GM19099 (cell line): ENCODE data around the gene RYR1.

Experiments
- POLR2A ChIP-seq: IDR thresholded peaks from 3 replicates; pipeline ENCODE4 v1.6.1; 2011; ENCODE audit warnings: low read depth; ENCODE audit not compliant: insufficient read length; ENCODE audit errors: extremely low read depth

The RYR1 gene

DNA sequence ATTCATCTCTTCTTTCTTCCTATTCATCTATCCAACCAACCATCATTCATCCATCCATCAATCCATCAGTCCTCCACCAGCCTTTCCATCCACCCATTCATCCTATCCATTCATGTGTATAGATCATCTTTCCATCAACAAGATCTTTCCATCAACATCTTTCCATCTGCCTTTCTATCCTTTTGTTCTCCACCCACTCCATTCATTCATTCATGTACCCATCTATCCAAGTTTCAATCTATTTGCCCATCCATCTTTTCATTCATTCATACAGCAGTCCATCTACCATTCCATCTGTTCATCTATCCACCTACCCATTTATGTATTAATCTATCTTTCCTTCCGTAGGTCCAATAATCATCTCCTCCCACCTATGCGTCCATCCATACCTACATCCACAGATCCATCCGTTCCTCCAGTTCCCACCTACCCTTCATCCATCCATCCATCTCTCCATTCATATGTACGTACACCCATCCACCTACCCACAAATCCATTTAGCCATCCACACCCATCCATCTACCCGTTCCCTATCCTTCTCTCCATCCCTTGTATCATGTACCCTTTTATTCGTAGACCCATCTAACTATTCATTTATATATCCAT is 53.3 kb downstream of the RYR1 start:
- no peak for TF ChIP-seq POLR2A

GRCh38 chr19:38488096-38488495 is 54.6 kb downstream of the RYR1 start:
- TF ChIP-seq POLR2A = no peak

- TF ChIP-seq POLR2A = no peak
Measured at GRCh38 chr19:38488776-38489481, 55.4 kb downstream of the RYR1 start.

GRCh38 chr19:38490861-38491260 is 57.4 kb downstream of the RYR1 start:
- TF ChIP-seq POLR2A = no peak

- no peak for TF ChIP-seq POLR2A
Measured at GRCh38 chr19:38492181-38492813, 58.8 kb downstream of the RYR1 start.

- TF ChIP-seq POLR2A = no peak
Measured at GRCh38 chr19:38494379-38494778, 60.9 kb downstream of the RYR1 start.

- no peak for TF ChIP-seq POLR2A
Measured at GRCh38 chr19:38496116-38496515, 62.6 kb downstream of the RYR1 start.

DNA sequence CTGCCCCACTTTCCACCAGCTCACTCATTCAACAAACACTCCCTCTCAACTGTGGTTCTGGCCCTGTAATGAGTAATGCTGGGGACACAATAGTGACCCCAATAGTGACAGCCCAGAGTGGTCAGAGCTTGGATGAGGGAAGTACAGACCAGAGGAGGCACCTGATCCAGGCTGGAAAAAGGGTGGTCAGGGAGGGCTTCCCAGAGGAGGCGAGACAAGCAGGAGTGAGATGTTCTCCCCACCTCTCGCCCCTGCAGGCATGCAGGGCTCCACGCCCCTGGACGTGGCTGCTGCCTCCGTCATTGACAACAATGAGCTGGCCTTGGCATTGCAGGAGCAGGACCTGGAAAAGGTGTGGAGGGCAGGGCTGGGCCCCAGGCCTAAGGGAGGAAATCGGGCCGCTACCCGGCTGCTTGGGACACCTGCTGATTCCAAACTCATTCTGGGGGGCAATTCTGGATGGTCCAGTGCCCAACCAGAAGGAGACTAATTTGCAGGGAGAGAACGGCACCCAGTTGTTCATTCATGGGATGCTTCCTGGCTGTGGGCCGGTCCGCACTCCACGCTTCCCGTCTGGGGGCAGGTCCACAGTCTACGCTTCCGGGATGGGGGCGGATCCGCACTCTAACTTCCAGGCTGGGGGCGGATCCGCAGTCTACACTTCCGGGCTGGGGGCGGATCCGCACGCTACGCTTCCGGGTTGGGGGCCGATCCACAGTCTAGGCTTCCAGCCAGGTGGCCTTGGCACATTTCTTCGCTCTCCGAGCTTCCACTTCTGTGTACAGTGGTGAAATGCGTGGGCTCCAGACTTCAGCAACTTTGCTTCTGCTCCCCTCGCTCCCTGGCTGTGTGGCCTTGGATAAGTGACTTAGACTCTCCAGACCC is 63.4 kb downstream of the RYR1 start:
- TF ChIP-seq POLR2A = no peak

- TF ChIP-seq POLR2A = no peak
Measured at GRCh38 chr19:38497907-38498306, 64.4 kb downstream of the RYR1 start.

DNA sequence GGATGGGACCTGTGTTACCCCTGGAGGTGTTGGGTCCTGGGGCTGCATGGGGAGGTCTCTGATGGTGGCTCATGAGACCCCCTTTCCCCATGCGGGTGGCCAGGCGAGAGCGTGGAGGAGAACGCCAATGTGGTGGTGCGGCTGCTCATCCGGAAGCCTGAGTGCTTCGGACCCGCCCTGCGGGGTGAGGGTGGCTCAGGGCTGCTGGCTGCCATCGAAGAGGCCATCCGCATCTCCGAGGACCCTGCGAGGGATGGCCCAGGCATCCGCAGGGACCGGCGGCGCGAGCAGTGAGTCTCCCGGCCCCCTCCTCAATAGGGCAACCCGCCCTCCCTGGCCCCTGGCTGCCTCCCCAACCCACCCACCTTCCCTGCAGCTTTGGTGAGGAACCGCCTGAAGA is 66.0 kb downstream of the RYR1 start:
- no peak for TF ChIP-seq POLR2A

DNA sequence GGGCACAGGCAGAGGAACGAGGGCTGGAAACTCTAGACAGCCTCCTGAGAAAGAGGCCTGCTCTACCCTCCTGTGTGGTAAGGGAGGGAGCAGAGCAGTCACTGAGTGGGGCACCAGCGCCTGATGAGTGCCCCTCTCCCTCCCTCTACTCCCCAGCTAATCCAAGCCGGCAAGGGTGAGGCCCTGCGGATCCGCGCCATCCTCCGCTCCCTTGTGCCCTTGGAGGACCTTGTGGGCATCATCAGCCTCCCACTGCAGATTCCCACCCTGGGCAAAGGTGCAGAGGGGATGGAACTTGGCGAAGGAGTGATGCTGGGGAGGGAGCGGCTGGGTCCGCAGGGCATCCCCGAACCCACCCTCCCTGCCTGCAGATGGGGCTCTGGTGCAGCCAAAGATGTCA is 67.0 kb downstream of the RYR1 start:
- no peak for TF ChIP-seq POLR2A

DNA sequence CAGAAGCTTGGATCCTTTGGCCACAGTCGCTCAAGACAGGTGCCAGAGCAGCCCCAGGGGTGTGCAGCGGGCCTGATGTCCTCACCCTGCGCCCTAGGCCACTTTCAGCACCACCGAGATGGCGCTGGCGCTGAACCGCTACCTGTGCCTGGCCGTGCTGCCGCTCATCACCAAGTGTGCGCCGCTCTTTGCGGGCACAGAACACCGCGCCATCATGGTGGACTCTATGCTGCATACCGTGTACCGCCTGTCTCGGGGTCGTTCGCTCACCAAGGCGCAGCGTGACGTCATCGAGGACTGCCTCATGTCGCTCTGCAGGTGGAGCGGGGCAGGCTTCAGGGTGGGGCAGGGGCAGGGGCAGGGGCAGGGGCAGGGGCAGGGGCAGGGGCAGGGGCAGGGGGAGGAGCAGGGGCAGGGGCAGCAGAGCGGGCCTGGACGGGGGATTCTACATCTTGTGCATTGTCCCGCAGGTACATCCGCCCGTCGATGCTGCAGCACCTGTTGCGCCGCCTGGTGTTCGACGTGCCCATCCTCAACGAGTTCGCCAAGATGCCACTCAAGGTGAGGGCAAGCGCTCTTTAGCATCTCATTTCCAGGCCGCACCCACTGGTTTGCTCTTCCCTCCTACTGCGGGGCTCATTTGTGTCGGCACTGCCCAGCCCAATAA is 69.1 kb downstream of the RYR1 start:
- no peak for TF ChIP-seq POLR2A

- no peak for TF ChIP-seq POLR2A
Measured at GRCh38 chr19:38503077-38503410, 69.6 kb downstream of the RYR1 start.

DNA sequence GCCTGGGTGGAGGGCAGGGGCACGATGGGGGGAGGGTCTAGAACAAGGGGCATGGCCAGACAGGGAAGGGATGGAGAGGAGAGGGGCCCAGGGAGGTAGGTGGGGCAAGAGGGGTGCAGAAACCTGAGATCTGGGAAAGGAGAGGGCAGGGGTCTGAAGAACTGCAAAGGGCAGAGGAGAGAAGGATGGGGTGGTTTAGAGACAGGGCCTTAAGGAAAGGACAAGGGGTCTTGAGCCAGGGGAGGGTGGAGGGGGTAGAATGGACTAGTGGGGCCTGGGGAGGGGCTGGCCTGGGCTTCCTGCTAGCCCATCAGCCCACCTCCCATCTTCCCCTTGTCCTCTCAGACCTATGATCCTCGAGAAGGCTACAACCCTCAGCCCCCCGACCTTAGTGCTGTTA is 72.5 kb downstream of the RYR1 start:
- no peak for TF ChIP-seq POLR2A

DNA sequence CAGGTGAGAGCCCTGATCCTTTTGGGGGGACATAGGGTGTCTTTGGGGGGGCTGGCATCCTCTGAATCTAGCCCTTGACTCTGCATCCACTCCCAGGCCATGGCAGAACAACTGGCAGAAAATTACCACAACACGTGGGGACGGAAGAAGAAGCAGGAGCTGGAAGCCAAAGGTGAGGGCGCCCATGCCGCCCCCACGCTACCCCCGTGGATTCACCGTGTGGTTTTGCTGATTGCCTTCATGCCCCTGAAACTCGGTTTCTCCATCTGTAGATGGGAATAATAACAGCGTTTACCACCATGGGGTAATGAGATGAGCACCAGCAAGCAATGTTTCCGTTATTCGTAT is 72.9 kb downstream of the RYR1 start:
- TF ChIP-seq POLR2A = no peak
